NAMALWA (cell line): Measurements from ENCODE around the gene PCSK2.

ENCODE experiments used
- DNase-seq: peaks from one replicate; pipeline ENCODE4 v3.0.0-alpha.2; 2015; ENCODE audit warnings: low spot score

The PCSK2 gene

DNA sequence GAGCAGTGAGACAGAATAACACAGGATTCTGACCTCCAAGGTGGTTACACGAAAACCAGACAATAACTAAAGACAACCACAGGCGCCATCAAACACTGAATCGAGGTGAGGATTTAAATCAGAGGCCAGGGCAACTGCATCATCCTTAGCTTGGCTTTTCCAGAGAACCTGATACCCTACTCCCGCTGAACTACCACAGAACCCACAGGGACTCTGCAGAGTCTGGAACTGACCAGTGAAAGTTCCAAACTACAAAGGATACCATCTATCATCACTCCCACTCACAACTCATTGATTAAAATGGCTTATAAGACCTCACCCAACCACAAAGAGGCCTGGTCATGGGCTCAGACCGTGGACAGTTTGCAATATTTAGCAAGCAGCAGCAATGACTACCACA is 219.3 kb downstream of the PCSK2 start:
- no peak for DNase-seq

DNA sequence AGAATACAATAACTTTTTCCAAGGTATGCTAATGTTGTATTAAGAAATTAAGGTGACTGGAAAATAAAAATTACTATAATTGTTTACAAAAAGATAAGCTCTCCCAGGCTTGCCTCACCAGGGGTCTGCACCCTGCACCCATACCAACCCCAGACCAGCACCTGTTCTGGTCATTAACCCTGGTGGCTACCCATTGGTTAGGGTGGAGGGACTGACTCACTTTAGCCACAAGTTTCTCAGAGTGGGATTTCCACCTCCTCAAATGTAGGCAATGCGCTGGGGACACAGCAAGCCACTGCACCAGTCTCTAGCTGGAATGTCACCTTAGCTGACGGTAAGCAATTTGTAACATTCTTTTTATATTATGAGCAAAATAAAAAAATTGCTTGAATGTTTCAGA is 221.2 kb downstream of the PCSK2 start:
- no peak for DNase-seq

DNA sequence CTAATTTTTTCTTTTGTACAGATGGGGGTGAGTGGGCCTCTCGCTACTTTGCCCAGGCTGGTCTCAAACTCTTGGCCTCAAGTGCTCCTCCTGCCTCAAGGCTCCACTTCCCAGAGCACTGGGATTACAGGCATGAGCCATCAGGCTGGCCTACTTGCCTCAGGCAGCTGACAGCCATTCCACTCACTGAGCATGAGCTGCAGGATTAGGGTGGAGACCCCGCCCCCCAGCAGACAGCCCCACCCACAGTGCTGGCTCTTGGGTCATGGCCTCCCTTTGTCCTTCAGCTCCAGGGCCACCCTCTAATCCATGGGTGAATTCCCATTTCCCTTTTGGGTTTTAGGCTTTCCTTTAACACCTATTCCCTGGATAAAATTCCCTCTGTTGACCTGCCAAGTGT is 222.2 kb downstream of the PCSK2 start:
- DNase-seq, result no peak

DNA sequence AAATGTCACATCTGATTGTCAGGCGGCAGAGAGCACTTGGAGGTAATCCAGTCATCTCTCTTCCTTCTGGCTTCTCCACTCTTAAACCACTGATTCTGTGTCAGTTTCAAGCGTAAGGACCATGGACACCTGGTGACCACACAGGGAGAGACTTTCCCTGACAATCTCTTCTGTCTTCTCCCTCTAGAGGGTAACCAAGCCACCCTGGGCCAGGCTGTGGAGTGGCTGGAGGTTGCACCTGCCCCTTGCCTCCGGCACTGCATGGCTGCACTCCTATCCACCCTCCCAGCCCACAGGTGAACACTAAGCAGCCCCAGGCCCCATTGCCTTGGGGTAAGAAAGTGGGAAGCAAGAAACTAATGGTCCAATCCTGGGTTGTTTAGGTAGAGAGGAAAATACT is 225.6 kb downstream of the PCSK2 start:
- no peak for DNase-seq

DNA sequence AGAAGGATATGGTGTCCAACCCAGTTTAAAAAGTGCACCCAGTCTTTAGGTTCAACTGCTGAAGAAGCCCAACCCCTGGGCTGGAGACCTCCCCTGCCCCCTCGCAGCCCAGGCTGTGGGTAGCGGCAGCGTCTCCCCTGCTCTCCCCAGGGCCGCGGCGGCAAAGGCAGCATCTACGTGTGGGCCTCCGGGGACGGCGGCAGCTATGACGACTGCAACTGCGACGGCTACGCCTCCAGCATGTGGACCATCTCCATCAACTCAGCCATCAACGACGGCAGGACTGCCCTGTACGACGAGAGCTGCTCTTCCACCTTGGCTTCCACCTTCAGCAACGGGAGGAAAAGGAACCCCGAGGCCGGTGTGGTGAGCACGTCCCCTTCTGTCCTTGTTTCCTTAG is 226.8 kb downstream of the PCSK2 start:
- no peak for DNase-seq

DNA sequence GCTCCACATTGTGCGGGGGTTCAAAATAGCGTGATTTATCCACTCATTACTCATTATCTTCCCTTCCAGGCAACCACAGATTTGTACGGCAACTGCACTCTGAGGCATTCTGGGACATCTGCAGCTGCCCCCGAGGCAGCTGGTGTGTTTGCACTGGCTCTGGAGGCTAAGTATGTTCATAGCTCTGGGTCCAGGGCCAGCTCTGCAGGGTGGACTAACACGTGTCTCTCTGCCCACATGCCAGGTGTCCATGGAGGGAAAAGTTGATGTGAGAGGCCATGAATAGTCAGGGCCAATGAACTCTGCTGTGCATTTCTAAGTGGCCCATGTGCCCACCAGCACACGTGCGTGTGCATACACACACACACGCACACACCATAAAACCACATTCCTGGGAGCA is 229.4 kb downstream of the PCSK2 start:
- DNase-seq, result no peak

DNA sequence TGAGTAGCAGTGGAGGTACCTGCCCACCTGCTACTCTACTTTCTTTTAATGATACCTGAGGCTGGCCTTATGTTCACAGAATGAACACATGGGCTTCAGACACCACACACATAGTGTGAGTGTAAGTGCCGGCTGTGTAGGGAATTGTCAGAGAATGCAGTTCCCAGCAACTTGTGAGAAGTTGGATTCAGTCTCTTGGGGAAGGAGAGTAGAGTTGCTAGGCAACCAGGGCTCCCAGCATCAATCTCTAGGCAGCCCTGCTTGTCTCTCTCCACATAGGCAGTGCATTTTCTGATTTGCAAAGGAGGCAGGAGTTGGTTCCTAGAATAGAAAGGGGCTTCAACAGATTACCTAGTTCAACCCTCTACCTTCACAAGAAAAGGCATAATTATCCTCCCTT is 230.2 kb downstream of the PCSK2 start:
- DNase-seq, result no peak

DNA sequence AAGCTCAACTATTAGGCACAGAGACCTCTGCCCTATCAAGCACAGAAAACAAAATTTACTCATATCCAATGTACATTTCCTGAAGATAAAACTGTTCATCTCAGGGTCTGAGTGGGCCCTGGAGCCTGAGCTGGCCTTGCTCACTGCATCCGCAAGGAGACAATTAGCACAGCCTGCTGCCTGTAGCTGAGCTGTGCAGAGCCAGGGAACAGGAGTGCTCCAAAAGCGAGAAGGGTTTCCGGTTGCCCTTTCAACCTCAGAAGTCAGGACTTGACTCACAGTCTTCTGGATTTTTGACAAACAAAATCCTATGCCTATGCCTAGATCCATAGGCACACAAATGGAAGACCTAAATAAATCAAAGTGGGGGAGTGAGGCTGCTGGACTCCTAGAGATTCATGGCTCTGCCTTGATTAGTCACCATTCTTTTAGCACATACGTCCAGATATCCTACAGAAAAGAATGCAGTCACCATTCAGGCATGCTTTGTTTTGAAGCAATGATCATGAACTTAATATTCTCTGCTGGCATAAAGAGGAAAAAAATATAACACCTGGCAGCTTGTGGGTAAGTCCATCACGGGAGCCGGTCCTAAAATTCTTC is 230.8 kb downstream of the PCSK2 start:
- no peak for DNase-seq

DNA sequence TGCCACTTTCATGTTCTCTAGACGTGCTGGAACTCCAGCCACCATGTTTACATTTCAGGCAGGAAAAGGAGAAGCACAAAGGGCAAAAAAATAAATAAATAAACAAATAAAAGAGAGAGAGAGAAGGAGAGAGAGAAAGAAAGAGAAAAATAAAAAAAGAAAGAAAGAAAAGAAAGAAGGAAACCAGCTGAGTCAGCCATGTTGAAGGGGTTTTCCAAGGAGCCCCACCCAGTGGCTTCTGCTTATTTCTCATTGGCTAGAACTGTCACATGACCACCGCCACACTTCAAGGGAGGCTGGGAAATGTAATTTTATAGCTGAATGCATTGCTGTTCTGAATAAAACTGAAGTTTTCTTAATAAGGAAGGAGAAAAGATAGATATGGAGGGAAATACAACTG is 233.3 kb downstream of the PCSK2 start:
- peak; percentile 62 for DNase-seq

DNA sequence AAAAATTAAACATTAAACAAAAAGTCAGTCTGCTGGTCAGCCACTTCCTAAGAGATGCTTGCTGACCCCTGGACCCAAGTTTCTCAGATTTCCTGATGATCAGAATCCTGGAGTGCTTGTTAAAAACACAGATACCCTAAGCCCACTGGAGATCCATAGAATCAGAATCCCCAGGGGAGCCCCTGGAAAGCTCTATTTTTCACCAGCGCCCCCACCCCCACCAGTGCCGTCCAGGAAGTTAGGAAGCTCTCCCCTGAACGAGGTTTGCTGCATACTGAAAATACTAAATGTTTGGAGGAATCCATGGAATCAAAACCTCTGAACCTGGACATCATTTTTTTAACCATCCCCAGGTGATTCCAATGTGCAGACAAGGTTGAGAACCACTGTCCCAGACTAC is 235.1 kb downstream of the PCSK2 start:
- DNase-seq, result no peak

DNA sequence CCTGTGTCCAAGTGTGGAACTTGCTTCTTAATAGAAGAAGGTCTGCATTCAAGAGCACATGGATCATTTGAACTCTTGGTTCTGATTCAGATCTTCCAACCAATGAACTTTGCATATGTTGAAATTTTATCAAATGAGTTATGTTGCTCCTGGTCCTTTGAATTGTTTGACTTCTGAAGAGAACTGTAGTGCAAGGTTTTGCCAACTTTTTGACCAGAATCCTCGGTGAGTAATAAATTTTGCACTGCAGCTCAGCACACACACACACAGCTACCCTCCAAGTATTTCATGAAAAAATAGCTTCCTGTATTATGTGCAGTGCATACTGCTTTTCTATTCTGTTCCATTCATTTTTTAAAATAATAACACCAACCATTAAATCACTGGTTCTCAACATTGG is 236.9 kb downstream of the PCSK2 start:
- DNase-seq, result no peak

DNA sequence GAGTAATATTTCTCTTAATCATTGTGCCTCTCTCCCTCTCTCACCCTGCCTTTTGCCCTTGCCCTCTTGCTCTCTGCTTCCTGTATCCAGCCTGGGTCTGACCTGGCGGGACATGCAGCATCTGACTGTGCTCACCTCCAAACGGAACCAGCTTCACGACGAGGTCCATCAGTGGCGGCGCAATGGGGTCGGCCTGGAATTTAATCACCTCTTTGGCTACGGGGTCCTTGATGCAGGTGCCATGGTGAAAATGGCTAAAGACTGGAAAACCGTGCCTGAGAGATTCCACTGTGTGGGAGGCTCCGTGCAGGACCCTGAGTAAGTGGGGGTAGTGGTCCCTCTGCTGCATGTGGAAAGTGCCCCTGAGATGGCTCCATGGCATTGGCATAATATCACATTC is 238.4 kb downstream of the PCSK2 start:
- no peak for DNase-seq

DNA sequence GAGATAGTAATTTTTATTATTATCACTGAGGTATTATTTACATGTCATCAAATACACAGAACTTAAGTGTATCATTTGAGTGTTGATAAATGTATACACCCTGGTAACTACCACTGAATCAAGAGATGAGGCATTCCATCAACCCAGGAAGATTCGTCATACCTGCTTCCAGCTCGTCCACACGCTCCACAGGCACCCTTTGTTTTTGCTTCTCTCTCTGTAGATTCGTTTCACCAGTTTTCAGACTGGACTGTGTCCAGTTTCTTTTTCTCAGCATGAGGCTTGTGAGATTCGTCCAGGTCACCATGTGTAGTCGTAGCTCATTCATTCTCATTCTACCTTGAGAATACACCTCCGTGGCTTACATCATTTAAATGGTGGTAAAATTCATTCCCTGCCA is 239.8 kb downstream of the PCSK2 start:
- DNase-seq, result no peak

DNA sequence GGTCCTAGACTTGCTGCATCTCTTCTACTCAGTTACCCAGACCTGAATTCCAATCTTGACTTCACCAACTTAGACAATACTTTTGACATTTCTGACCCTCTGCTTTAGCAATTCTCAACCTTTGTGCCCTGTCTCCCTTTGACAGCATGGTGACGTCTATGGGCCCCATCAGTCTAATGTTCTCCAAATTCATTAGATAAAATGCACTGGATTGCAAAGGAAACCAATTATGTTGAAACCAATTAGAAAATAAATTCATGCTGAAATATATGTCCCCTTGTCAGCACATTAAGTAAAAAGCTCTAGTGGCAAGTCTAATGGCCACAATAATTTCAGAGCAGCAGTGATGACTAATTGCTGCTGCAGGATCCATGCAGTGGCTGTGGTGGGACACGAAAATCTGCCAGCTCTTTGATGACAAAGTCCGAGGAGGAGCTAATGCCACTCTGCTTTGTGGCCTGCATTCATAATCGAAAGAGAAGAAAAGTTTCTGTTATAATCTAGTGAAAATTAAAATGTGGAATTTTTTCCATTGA is 240.3 kb downstream of the PCSK2 start:
- DNase-seq, result no peak

DNA sequence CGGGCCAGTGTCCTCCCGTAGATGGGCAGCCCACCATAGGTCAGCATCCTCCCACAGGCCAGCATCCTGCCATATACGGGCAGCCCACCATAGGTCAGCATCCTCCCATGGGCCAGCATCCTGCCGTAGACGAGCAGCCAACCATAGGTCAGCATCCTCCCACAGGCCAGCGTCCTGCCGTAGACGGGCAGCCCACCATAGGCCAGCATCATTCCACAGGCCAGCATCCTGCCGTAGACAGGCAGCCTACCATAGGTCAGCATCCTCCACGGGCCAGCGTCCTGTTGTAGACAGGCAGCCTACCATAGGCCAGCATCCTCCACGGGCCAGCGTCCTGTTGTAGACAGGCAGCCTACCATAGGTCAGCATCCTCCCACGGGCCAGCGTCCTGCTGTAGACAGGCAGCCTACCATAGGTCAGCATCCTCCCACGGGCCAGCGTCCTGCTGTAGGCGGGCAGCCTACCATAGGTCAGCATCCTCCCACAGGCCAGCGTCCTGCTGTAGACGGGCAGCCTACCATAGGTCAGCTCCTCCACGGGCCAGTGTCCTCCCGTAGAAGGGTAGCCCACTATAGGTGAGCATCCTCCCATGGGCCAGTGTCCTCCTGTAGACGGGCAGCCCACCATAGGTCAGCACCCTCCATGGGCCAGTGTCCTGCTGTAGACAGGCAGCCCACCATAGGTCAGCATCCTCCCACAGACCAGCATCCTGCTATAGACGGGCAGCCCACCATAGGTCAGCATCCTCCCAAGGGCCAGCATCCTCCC is 241.4 kb downstream of the PCSK2 start:
- DNase-seq, result no peak

DNA sequence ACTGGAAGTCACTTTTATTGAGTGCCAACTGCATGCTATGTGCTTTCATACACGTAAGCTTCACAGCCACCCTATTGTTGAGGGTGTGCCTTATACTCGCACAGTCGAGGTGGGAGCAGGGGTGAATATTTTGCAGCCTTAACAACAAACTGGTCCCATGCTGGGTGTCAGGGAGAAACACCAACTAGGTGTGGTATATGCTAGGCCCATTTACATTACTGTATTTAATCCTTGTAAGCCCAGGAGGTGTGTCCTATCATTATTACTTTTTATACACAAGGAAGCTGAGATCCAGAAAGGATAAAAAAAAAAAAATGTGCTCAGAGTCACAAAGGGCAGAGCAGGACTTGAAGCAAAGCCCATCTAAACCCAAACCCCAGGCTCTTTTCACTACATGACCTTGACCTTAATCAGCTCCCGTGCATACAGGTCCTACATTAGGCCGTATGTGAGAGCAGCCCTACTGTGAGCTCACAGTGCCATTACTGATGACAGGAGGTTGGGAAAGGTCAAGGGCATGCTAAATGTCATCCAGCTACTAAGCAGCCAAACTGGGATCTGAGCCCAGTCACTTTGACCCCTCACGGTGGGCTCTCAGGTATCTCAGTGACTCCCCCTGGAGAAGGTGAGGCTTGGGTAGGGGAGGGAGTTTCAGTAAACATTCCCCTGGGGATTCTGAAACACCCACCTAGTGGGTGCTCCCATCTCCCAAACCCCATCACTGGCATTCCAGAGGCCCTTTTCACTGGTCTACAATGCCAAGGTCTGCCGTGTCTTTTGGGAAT is 242.6 kb downstream of the PCSK2 start:
- no peak for DNase-seq

DNA sequence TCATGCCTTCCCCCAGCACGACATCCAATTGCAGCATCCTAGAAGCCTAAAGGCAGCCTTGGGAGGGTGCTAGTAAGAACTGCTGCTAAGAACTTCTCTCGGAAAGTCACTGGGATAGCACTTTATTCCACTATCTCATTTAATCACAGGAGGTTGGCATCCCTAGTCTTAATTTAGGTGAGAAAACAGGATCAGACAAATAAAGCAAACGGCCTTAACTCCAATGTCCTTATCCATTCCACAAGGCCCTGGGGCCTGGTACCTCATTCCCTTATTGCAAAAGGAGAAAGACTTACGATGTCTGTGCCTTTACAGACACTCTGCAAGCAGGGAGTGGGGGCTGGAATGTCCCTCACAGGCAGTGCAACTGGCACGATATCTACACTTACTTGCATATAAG is 243.7 kb downstream of the PCSK2 start:
- DNase-seq, result no peak

DNA sequence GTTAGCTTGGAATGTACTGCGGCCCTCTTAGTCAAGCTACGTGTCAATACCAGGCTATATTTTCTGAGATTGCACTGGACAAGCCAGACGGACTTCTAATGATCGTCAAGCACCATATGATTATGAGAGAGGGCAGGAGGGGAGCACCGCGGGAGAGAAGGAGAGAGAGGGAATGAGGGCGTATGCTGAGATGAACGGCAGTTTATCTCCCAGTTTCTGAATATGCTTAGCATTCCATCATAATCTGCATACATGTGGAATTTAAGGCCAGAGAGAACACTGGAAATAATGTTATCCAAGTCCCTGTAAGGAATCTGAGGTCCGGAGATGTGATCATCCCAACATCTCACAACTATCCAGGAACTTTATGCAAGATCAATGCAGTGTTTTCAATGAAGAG is 244.1 kb downstream of the PCSK2 start:
- DNase-seq, result no peak

DNA sequence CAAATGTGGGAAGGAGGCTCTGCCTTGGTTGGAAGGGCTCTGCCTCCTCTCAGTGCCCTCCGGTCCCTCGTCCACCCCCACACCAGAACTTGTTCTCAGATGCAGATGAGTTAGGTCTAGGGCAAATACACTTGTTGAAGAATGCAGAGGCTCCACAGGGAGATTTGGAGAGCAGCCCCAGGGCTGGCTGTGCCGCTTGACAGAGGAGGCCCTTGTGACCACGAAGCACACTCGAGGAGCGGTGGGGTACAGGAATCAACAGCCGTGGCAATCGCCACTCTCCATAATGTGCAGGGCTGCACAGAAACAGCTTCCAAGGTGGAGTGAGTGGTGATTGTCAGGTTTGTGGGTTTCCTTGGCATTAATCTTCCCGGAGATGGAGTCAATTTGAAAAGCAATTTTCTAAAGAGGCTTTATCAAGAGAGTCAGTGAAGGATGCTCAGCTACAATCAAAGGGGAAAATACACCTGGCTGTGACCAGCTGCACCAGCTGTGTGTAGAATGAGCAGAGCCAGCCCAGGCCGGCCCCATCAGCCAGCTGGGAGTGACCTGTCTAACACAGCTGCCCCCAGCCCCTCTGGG is 244.9 kb downstream of the PCSK2 start:
- no peak for DNase-seq

DNA sequence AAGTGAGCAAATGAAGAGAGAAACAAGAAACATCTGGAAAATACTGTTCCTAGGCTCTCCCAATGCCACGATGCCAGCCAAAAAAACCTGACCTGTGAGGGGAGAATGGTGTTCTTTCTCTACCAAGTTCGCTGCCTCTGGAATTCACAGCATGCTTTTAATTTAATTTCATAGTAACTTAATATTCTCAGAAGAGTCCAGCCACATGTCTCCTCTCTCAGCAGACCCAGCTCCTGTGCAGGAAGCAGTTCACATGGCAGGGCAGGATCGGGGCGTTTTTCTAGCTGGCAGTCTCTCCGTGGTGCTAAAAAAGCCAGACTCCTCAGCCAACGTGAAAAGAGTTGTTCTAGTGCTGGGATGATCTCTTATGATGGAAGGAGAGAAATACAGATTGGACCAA is 246.8 kb downstream of the PCSK2 start:
- no peak for DNase-seq

DNA sequence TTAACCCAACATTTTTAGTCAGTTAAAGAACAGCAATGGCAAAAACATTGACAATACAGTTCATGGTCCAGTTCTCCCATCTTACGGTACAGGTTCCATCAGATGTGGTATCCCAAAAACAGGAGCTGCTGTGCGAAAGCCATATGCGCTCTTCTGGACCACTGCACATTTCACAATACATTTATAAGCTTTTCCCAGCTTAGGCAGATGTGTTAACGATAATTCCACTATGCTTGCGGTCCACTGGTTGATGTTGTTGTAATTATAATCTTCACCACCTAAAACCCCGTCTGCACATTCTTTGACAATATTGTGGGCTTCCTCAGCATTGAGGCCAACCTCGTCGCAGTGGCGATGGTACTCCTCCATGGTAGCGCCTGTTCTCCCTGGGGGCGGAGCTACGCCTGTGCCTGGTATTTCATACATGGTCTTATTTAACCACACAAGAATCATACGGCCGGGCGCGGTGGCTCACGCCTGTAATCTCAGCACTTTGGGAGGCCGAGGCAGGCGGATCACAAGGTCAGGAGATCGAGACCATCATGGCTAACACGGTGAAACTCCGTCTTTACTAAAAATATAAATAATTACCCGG is 252.3 kb downstream of the PCSK2 start:
- no peak for DNase-seq

DNA sequence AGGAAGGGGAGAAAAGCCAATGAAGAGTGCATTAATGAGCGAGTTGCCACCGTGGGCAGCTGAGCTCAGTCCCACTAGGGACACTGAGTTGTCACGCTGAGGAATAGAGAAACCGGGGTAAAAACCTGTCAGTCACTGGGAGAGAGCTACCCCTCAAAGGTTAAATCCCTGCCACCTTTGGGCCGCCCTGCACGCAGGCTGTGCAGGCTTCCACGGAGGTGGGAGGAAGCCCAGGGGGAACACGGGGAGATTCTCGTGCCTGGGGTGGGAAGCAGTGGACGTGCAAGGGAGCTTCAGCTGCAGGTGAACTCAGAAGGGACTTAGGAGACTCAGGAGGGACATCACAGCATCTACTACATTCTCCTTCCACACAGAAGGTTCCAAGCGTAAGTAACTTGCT is 253.9 kb downstream of the PCSK2 start:
- no peak for DNase-seq
